Duodenal mucosa (tissue), 2 donors: ENCODE results near the gene GABRA1.

Experiments used
- H3K27ac ChIP-seq: one replicate; pipeline ENCODE4 v1.7.0; 2013; ENCODE audit warnings: low read depth, low read length
- H3K27me3 ChIP-seq, 2 donors: one replicate each; pipeline ENCODE4 v1.7.0; 2013; ENCODE audit warnings: low read length in 2 of 2, control low read depth in 1 of 2; ENCODE audit not compliant: insufficient read depth in 2 of 2, control insufficient read depth in 1 of 2
- H3K36me3 ChIP-seq, 2 donors: one replicate each; pipeline ENCODE4 v1.7.0; 2013; ENCODE audit warnings: low read length in 2 of 2, control low read depth in 1 of 2; ENCODE audit not compliant: insufficient read depth in 2 of 2, control insufficient read depth in 1 of 2
- H3K4me1 ChIP-seq, 2 donors: one replicate each; pipeline ENCODE4 v1.7.0; 2013; ENCODE audit warnings: low read length in 2 of 2, control low read depth in 1 of 2; ENCODE audit not compliant: insufficient read depth in 2 of 2, control insufficient read depth in 1 of 2
- H3K4me3 ChIP-seq, 2 donors: one replicate each; pipeline ENCODE4 v1.7.0; 2013; ENCODE audit warnings: low read length in 2 of 2, low read depth in 1 of 2
- H3K9ac ChIP-seq, 2 donors: one replicate each; pipeline ENCODE4 v1.7.0; 2013; ENCODE audit warnings: low read length in 2 of 2, low read depth in 1 of 2
- H3K9me3 ChIP-seq, 2 donors: one replicate each; pipeline ENCODE4 v1.7.0; 2013; ENCODE audit warnings: low read length in 2 of 2, control low read depth in 1 of 2; ENCODE audit not compliant: control insufficient read depth in 1 of 2

The GABRA1 gene

DNA sequence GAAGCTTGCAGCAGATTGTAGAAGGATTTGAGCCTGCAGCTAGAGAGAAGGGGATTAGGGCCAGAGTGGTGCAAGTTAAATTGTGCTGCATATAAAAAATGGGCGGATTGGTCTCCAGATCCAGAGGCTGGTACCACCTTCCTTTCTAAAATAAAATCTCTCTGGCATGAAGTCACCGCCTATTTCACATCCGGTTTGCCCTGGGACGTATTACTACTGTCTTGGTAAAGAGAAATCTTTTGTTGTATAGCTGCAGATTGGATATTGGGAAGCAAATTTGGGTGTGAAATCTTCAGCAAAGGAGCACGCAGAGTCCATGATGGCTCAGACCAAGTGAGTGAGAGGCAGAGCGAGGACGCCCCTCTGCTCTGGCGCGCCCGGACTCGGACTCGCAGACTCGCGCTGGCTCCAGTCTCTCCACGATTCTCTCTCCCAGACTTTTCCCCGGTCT lies at the start of gene GABRA1:
Gene GABRA1 (plus strand): TSS at position 180 of the 451 bp plus-strand sequence. CDS start 2,691 bp downstream, outside the sequence.
- no peak within 1 kb of the TSS for H3K9ac ChIP-seq
- H3K36me3 ChIP-seq, result no peaks in the 10 kb centered on the region
- no peaks in the 10 kb centered on the region for H3K4me1 ChIP-seq
- no peaks in the 10 kb centered on the region for H3K9me3 ChIP-seq
- peaks cover 7 to 12% of the 10 kb centered on the region in 2 donors for H3K27me3 ChIP-seq
- no peak within 1 kb of the TSS for H3K4me3 ChIP-seq
- no peak within 1 kb of the TSS for H3K27ac ChIP-seq

DNA sequence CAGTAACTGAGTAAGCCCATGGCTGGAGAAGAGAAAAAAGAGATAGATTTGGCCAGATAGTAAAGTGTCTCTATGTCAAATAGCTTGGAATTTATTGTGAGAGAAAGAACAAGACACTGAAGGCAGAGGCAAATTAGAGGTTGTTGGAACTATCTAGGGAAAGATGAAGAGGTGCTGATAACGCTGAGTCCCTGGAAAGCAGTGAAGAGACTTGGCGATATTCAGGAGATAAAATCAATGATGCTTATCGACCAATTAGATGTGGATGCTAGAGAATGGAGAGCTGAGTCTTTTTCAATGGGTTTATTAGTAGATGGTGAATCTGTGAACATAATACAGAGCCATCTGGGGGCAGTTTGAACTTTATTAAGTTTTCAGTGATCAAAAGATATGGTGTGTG lies 48.6 kb upstream of the GABRA1 start:
- Histone ChIP-seq H3K9ac (no peak overlapping the region), H3K27me3 (no peaks in the 10 kb centered on the region), H3K4me1 (no peaks in the 10 kb centered on the region), H3K36me3 (no peaks in the 10 kb centered on the region), H3K27ac (no peak overlapping the region), H3K4me3 (no peak overlapping the region), H3K9me3 (no peaks in the 10 kb centered on the region)

DNA sequence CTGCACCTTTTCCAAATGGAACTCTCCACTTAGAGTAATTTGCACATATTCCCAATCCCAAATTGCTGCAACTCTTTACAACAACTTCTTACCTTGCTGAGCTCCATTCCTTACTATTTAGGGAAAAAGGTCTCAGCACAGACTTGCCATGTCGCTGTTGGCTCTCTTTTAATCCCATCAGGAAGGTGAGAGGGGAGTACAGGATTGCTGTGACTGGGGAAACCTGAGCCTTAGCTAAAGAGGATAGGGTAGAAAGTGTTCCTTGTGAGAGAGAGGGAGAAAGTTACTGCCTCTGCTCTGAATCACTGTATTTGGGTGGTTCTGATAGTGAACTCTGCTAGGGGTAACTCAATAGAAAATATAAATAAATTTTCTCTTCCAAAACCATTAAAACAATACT lies 43.7 kb upstream of the GABRA1 start:
- no peaks in the 10 kb centered on the region for H3K27me3 ChIP-seq
- H3K27ac ChIP-seq, result no peak overlapping the region
- H3K4me1 ChIP-seq, result no peaks in the 10 kb centered on the region
- H3K4me3 ChIP-seq, result no peak overlapping the region
- no peaks in the 10 kb centered on the region for H3K9me3 ChIP-seq
- no peak overlapping the region for H3K9ac ChIP-seq
- no peaks in the 10 kb centered on the region for H3K36me3 ChIP-seq

GRCh38 chr5:161846746-161847145 lies 1.2 kb upstream of the GABRA1 start:
- Histone ChIP-seq H3K4me1 (no peaks in the 10 kb centered on the region), H3K4me3 (no peak overlapping the region), H3K27me3 (peaks cover 7 to 12% of the 10 kb centered on the region in 2 donors), H3K36me3 (no peaks in the 10 kb centered on the region), H3K9ac (no peak overlapping the region), H3K9me3 (no peaks in the 10 kb centered on the region), H3K27ac (no peak overlapping the region)

DNA sequence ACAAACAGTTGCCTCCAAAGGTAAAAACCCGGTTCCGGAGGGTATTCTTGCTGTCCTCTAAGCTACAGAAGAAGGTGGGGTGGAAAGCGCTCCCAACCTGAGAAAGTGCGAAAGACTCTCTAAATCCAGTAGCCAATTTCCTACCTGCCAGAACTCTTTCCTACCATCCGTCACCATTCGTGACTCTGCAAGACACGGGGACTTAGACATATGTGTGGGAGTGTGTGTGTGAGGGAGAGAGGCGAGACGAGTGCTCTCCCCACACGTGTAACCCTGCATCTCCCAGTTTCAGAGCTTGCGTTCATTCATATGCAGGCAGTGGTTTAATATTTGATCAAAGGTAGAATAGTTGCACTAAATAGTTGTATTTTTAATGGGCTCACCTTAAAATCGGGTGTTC lies 473 bp upstream of the GABRA1 start:
- Histone ChIP-seq H3K4me1 (no peaks in the 10 kb centered on the region), H3K27me3 (peaks cover 7 to 12% of the 10 kb centered on the region in 2 donors), H3K9ac (no peak overlapping the region), H3K36me3 (no peaks in the 10 kb centered on the region), H3K9me3 (no peaks in the 10 kb centered on the region), H3K4me3 (no peak overlapping the region), H3K27ac (no peak overlapping the region)

GRCh38 chr5:161850491-161850890 lies 2.6 kb downstream of the GABRA1 start:
- no peaks in the 10 kb centered on the region for H3K9me3 ChIP-seq
- no peaks in the 10 kb centered on the region for H3K4me1 ChIP-seq
- H3K27ac ChIP-seq, result no peak overlapping the region
- no peak overlapping the region for H3K9ac ChIP-seq
- H3K4me3 ChIP-seq, result no peak overlapping the region
- H3K27me3 ChIP-seq, result peaks cover 7 to 12% of the 10 kb centered on the region in 2 donors
- H3K36me3 ChIP-seq, result no peaks in the 10 kb centered on the region

DNA sequence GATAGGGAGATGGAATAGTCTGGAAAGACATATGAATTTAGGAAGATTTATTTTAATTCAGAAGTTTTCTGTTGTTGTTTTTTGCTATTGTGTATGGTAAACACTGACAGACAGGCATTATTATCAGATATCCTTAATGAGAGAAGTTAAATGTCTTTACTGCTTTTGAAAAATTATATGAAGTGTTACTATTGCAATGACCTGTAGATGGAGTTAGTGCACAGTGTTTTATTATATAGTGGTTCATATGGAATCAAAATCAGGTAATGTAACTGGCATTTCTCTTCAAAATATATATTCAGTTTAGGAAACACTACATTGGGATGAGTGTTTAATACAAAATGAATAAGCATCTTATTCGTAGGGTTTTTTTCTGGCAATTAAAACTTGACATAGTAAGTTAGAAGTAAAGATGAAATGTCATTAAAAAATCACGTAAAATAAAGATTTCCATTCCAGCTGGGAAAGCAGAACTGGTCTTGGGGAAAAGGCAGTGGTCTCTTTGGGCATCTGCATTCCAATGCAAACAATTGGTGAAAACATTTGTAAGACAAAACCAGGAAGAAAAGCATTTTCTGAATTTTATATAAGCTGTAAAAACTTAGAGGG lies 3.9 kb downstream of the GABRA1 start:
- no peaks in the 10 kb centered on the region for H3K36me3 ChIP-seq
- no peak overlapping the region for H3K4me3 ChIP-seq
- H3K27ac ChIP-seq, result no peak overlapping the region
- no peak overlapping the region for H3K9ac ChIP-seq
- H3K9me3 ChIP-seq, result no peaks in the 10 kb centered on the region
- no peaks in the 10 kb centered on the region for H3K4me1 ChIP-seq
- H3K27me3 ChIP-seq, result peaks cover 7 to 9% of the 10 kb centered on the region in 2 donors

DNA sequence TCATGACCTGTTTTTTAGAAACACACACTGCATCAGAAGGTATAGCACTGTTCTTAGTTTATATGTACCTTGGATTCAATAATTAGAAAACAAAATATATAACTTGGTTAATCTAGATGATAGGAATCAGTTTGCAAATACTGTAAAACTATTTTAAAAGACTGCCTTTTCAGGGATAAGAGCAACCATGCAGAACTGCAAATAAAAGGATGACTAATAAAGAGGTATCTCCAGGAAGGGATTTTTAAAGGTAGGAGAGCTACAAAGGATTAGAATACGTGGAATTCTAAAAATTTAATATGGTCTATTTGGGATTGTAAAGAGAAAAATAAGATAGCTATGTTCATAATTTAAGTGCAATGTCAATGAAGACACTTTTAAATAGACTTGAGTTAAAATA lies 9.4 kb downstream of the GABRA1 start:
- Histone ChIP-seq H3K4me3 (no peak overlapping the region), H3K36me3 (no peaks in the 10 kb centered on the region), H3K27ac (no peak overlapping the region), H3K27me3 (no peaks in the 10 kb centered on the region), H3K9ac (no peak overlapping the region), H3K4me1 (no peaks in the 10 kb centered on the region), H3K9me3 (no peaks in the 10 kb centered on the region)

- no peak overlapping the region for H3K4me3 ChIP-seq
- no peak overlapping the region for H3K27ac ChIP-seq
- H3K9me3 ChIP-seq, result no peaks in the 10 kb centered on the region
- no peaks in the 10 kb centered on the region for H3K4me1 ChIP-seq
- no peak overlapping the region for H3K9ac ChIP-seq
- no peaks in the 10 kb centered on the region for H3K27me3 ChIP-seq
- no peaks in the 10 kb centered on the region for H3K36me3 ChIP-seq
Observed at GRCh38 chr5:161863259-161863658, 15.3 kb downstream of the GABRA1 start.

DNA sequence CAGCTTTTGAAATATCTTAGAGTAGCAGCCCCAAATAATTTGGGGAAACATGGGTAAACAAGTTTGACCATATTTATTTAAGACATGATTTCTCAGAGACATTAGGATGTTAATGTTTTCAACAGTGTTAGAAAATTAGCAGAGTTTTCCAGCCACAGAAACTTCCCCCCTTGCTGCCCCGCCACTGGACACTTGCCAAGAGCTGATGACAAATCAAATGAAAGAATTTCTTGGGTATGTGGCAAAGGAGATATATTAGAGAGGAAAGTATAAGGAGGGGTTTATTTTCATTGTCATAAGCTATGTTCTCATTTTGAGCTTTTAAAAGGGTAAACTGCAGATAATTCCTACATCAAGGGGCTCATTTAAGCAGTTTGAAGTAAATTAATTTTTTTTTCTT lies 15.9 kb downstream of the GABRA1 start:
- H3K27ac ChIP-seq, result no peak overlapping the region
- H3K9ac ChIP-seq, result no peak overlapping the region
- H3K4me1 ChIP-seq, result no peaks in the 10 kb centered on the region
- H3K4me3 ChIP-seq, result no peak overlapping the region
- no peaks in the 10 kb centered on the region for H3K36me3 ChIP-seq
- H3K9me3 ChIP-seq, result no peaks in the 10 kb centered on the region
- H3K27me3 ChIP-seq, result no peaks in the 10 kb centered on the region

GRCh38 chr5:161865510-161865909 lies 17.6 kb downstream of the GABRA1 start:
- Histone ChIP-seq H3K9ac (no peak overlapping the region), H3K4me3 (no peak overlapping the region), H3K4me1 (no peaks in the 10 kb centered on the region), H3K9me3 (no peaks in the 10 kb centered on the region), H3K27ac (no peak overlapping the region), H3K27me3 (no peaks in the 10 kb centered on the region), H3K36me3 (no peaks in the 10 kb centered on the region)
